Measurements from ENCODE around the gene NUFIP1.
"Not testable (repeated sequence)": the region's sequence is repeated elsewhere in the genome, so short reads cannot be mapped to it uniquely, and the experiment has no call there.

Gene NUFIP1

DNA sequence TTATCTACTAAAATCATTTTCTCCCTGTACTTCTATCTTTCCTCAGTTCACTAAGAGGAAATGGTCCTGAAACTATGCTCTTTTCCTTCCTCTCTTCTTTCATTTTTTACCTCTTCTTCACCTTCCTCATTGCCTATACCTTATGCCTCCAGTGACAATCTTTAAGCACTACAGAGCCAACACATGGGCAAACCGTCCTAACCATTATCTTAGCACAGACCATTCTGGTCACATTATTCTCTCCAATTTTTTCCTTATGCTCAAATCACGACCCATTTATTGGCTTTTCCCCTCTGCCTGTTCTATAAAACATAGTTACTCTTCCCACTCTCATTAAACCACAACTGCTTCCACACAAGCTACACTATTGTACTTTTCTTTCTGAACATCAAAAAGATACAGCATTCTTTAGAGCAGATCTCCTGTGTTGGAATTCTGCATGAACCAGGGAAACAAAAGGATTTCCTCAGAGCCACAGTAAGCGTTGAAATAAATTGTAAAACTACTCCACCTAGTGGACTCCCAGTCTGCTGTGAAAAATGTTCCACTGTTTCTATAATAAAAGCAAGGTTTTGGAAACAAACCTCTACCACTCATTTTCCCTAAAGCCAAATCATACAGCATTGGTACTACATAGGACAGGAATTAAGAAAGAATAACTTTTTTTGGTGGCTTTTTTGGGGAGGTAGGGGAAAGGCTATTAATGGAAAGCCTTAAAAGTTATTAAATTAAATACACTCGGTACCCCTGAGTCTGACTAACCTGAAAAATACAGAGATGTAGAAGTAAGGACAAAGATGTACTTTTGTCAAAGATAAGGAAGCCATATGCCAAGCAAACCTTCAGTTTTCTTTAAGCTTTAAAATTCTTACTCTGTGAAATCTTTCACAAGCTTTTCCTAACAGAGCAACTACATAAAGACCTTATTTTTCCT is 19.5 kb downstream of the NUFIP1 start:
- DNase-seq = peak; percentile 35

GRCh38 chr13:44968434-44968815 is 20.8 kb downstream of the NUFIP1 start:
- DNase-seq = no peak

GRCh38 chr13:44967704-44968433 is 21.4 kb downstream of the NUFIP1 start:
- DNase-seq = no peak

DNA sequence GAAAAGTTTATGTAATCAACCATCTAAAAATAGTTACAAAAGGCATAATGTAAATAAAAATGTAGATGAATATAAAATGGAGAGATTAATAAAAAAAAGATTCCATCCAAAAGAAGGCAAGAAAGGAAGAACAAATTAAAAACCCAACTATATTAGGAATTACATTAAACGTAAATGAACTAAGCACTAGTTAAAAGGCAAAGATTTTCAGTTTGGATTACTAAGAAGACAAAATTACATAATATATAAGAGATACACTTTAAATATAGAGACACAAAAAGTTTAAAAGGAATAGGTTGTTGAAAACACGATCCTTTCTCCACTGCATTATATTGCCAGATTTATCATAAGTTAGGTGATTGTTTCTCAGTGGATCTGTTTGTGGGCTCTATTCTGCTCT is 27.3 kb downstream of the NUFIP1 start:
- no peak for DNase-seq

DNA sequence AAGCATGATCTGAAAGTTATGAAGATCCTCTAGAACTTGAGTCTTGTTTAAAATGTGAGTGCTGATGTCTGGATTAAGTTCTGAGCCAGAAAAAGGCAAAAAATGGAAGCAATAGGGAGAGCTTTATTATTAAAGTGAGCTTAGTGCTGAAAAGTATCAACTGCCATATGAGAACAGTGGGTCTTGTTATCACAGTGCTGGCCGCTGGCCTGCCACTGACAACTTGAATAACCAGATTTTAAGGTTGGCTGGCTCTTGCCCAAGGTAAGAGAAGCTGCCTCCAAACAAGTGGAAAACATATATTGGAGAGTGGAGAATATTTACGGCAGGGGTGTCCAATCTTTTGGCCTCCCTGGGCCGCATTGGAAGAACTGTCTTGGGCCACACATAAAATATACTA is 33.9 kb downstream of the NUFIP1 start:
- DNase-seq = no peak

- no peak for DNase-seq
Measured at GRCh38 chr13:44954224-44954623, 35.0 kb downstream of the NUFIP1 start.

DNA sequence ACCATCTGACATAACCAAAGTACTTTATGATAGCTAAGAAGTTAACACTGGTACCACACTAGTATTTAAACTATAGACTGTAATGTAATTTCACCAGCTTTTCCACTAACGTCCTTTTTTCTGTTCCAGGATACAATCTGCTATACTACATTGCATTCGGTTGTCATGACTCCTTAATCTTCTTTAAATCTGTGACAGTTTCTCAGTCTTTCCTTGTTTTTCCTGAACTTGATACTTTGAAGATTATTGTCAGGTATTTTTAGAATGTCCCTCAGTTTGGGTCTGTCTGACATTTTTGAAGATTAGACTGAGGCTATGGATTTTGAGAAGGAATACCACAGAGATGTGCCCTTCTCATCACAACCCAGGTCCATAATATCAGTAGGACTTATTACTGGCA is 36.6 kb downstream of the NUFIP1 start:
- no peak for DNase-seq

- no peak for DNase-seq
Measured at GRCh38 chr13:44951184-44951583, 38.1 kb downstream of the NUFIP1 start.

DNA sequence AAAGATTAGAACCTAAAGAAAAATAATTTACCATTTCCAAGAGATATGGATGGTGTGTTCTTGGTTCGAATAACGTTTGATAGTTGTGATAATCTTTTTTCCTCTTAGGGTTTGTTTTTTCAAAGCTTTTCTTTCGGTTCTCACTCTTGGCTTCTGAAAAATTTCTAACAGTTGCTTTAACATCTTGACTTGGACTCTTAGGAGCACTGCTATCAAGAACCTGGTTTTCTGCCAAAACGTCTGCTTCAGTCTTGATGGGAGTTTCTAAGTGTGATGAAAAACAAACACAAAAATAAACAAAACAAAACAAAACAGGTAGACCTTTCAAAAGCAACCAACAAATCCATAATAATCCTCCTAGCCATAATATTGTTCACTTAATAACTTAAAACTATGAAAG is 45.9 kb downstream of the NUFIP1 start:
- DNase-seq = not testable (repeated sequence)

DNA sequence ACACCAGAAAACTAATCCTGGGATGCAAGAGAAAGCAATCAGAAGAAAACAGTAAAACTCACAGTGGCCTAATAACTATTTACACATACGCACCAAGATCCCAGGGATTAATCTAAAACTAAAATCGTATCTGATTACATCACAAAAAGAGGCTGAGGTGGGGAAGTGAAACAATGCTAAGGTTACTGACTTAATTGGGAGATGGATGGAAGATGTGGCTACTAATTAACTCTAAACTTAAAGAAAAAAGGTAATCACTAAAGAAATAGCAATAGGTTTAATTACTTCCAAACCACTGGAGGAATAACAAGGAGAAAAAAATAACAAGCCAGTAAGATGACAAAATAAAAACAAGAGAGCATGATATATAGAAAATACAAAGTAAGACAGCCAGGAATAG is 50.4 kb downstream of the NUFIP1 start:
- DNase-seq = no peak

- no peak for DNase-seq
Measured at GRCh38 chr13:44936246-44936645, 53.0 kb downstream of the NUFIP1 start.

DNA sequence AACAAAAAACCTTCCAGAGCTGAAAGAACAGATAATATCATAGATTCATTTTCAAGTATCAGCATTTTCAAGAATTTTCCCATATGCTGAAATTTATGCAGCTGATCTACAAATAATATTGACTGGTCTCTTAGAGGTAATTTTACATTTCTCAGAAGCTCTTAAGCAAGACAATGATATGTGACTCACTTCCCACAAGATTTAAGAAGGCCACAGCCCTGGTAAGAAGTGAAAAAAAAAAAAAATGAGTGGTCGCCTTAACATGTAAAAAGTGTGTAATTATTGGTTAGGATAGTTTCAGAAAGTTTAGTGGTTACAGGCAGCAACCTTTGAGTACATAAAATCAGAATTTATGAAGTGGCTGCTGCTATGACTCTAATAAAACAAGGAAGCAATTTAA is 54.5 kb downstream of the NUFIP1 start:
- no peak for DNase-seq

DNA sequence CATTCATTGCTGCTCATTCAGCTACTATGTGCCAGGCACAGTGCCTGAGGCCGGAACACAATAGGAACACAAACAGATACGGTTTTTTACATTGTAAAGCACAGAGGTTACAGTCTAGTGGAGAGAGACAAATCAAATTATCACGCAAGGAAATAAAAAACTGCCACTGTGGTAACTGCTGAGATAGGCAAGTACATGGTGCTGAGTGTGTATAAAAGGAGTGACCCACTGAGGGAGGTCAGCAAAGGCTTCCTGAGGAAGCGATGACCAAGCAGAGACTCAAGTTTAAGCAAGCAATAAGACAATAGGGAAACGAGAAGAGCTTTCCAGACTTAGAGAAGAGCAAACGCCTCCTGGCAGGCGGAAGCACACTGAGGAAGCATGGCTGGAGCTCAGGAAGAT is 56.4 kb downstream of the NUFIP1 start:
- DNase-seq = no peak

DNA sequence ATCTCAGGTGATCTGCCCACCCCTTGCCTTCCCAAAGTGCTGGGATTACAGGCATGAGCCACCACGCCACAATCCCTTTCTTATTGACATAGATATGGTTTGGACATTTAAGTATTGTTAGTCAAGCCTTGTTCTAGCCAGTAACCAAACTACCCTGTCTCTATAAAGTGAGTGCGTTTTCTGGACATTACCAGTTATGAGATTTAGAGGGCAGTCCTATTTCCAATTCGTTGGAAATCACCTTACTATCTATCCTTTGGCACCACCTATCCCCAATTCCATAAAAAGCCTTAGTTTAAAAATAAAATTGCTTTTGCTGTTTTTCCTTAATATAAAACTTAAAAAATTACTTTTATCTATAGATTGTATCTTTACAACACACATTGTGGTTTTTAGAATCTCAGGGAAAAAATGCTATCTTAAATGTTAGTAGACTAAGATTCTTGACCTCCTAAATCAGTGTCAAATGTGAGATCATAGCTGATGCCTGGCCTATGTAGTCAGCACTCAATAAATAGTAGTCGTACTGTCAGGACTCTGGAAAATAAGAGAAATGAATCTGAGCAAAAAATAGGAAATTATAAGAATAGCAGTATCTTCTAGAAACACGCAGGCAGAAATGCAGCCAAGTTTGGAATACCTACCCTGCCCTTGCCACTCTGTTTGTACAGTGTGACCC is 57.0 kb downstream of the NUFIP1 start:
- no peak for DNase-seq

DNA sequence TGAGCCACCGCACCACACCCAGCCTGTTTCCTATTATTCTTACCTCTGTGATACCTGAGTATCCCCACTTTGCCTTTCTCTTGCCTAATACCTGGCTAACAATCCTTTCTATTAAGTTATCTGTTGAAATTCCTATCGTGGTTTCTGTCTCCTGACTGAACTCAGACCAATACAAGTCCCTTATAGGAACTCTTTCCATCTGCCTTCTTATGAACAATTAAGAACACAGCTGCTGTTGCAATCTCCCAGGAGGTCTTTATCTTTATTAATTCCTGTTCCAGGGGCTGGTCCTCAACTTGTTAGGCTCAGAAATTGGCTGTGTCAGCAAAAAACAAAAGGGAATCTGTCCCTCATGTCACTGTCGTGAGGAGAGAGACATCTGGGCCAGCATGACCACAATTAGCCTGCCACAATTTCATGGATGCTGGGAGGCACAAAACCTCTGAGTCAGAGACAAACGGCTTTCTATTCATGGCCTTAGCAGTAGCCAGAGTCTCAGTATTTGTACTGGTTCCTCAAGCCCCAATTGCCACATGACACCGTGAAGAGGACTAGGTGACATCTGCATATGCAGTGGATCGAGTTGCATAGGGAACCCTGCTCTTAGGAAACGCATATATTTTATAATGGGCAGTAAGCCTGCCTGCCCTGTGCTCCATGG is 58.2 kb downstream of the NUFIP1 start:
- DNase-seq = no peak

DNA sequence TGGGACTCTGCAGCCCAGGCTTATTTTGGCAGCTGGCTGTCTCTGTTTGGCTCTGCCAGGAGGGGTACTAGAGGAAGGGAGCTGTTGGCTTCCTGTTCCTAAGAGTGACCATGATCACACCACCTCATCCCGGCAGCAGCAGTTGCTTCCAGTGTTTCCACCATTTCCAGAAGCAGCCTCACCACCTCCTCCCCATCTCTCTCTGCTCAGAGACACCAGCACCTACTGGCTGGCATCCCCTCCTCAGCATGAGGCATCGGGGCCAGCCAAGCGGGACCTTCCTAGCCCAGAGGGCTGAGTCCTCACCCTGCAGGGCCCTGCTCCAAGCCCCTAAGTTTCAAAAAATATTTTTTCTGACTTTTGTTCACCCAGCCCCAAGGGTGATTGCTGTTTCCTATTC is 59.0 kb downstream of the NUFIP1 start:
- no peak for DNase-seq

- DNase-seq = no peak
Measured at GRCh38 chr13:44929692-44930091, 59.6 kb downstream of the NUFIP1 start.

DNA sequence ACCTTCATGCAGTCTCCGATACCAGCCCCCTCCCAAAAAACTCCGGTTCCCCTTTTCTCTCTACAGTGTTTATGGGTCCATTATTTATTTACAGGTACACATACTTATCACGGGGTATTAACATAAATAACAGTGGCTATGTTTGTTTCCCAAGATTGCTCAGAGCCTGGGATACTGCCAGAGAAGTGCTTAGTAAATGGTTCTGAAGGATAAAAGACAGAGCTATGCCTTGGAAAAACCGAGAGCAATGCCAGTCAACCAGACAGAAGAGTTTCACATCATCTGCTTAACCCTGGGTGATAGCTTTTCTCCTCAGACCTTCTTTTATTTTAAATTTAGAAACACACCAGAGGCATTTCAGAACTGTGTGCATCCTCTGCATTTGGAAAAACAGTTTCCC is 61.3 kb downstream of the NUFIP1 start:
- DNase-seq = no peak

DNA sequence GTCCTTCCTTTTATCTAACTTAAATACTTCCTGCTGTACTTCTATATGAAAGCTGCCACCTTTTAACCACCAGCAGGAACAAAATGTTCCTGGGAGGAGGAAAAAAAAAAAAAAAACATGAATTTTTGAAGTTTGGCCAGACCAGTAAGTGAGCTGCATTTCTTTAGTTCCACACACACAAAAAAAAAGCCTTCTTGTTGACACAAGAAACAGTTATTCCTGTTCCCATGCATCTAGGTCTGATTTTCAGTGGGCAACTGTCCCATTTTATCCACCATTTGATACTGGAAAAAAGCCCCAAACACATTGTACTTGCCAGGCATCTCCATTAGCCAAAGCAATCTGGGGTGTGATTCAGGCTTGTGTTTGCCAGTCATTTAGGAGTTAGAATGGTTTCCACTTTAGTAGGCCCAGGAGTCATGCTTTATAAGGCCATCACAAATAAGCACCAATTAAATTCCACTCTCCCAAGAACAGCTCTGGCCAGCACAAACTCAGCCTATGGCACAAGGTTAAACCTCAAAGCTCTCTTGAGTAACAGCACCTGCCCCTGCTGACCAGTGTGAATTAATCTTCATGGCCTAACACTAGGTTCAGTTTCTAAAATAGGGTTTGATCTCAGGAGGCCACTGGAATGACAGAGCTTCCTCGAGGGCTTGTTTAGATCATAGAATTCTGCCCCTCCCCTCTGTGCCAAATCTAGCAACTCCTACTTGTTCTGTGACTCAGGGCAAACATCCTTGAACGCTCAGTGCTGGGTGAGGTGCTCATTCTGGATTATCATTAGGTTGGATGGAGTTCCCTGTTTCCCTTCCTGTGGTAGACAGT is 67.1 kb downstream of the NUFIP1 start:
- DNase-seq = no peak

DNA sequence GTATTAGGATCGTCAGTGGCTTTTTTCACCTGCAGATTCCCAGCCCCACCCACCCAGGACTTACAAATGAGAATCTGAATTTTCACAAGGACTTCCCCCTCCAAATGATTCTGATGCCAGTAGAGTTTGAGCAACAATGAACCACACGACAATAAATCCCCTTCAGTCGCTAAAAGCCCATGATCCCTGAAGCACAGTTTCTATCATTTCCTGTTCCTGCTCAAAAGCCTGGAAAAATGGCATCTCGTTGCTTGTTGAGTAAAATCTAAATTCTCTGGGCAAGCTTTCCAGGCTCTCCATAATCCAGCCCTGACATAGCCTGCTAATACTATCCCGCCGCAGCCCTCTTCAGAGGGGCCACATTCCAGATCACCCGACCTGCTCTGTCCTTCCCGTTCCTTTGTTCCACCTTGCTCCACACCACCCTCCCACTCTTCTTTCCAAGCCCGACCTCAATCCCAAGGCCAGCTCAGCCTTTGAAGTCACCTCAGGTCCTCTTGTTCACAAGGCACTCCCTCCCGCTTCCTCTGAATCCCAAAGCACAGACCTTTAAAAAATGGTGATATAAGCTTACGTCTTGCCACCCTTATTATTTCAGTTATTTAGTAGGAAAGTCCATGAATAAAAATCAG is 67.9 kb downstream of the NUFIP1 start:
- DNase-seq = no peak

DNA sequence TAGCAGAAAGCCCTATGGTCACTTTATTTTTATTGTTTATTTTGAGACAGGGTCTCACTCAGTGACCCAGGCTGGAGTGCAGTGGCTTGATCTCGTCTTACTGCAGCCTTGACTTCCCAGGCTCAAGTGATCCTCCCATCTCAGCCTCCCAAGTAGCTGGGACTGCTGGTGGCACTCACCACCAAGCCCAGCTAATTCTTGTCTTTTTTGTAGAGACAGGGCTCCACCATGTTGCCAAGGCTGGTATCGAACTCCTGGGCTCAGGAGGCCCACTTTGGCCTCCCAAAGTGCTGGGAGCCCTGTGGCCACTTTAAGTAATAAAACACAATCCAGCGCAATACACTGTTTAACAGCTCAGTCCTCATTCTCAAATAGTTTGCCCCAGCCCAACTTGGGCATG is 69.3 kb downstream of the NUFIP1 start:
- no peak for DNase-seq

Measured in CD4-positive, alpha-beta T cell treated with Interleukin-21 for 1 hour (primary cell).